LHCN-M2 (cell line): ENCODE results near the gene TSEN54. TPM values are rescaled to one million over a fixed set of nuclear protein-coding genes. Genes with fewer than 3 reads are reported as not detected.

Experiments used
- DNase-seq: peaks from one replicate; pipeline ENCODE4 v3.0.0-alpha.2; 2012; ENCODE audit warnings: low read depth
- total RNA-seq: library from RNA; depleted of rRNA; stranded (reverse); fragments of >200 nt; gene quantifications from 2 replicates; pipeline ENCODE4 v1.2.3, GENCODE V29; 2014

Gene TSEN54
- total RNA-seq, 1 experiment from 2014 or later = 22.8 TPM

- no peak for DNase-seq
These were observed 26.5 kb downstream of the TSEN54 start for GRCh38 chr17:75542728-75543336.

DNA sequence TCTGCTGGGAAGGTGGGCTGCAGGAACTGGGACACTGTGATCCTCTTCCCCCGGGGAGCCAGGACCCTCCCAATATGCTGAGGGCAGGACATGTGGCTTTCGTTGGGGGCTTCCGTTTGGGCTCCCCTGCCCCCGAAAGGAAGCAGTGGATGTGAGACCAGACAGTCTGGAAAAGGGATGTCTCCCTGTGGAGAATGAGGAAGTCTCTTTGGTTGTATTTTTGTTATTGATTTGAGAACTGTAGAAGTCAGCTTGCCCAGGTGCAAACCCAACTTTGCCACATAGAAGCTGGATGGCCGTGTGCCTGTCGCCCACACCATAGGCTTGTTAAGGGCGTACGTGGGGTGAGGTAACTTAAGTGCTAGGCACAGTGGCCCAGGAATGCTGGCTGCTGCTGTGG lies 27.9 kb downstream of the TSEN54 start:
- DNase-seq = no peak

DNA sequence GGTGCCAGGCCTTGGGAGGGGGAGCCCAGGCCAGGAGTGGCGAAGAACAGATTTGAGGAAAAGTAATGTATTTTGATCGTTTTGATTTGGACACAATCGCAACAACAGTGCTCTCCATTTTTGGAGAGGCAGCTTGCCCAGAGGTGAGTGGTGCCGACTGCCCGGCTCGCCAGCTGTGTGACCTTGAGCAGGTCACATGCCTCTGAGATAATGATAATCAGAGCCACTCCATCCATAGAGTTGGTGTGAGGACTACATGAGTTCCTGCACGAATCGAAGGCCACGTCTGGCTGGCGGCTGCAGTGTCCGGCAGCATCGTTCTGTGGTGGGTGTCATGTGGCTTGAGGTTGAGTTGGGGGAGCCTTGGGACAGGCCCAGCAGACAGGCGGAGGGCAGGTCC lies 29.9 kb downstream of the TSEN54 start:
- DNase-seq = no peak

GRCh38 chr17:75547091-75547490 lies 30.8 kb downstream of the TSEN54 start:
- DNase-seq = no peak

DNA sequence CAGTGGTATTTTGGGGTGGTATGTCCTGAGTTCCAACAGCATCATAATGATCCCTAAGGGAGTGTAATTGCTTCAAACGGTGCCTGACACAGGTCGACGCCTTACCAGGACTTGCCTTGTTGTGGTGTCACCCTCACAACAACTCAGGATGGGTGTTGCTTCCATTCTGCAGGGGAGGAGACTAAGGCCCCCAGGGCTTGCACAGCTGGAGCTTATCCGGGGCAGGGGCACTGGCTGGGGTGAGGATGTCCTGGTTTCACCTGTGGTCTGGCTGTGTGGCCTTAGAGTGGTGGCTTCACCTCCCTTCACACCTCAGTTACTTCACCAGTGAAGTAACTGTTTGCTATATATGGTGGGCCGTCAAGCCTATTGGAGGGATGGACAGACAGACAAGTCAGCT lies 32.5 kb downstream of the TSEN54 start:
- no peak for DNase-seq

DNA sequence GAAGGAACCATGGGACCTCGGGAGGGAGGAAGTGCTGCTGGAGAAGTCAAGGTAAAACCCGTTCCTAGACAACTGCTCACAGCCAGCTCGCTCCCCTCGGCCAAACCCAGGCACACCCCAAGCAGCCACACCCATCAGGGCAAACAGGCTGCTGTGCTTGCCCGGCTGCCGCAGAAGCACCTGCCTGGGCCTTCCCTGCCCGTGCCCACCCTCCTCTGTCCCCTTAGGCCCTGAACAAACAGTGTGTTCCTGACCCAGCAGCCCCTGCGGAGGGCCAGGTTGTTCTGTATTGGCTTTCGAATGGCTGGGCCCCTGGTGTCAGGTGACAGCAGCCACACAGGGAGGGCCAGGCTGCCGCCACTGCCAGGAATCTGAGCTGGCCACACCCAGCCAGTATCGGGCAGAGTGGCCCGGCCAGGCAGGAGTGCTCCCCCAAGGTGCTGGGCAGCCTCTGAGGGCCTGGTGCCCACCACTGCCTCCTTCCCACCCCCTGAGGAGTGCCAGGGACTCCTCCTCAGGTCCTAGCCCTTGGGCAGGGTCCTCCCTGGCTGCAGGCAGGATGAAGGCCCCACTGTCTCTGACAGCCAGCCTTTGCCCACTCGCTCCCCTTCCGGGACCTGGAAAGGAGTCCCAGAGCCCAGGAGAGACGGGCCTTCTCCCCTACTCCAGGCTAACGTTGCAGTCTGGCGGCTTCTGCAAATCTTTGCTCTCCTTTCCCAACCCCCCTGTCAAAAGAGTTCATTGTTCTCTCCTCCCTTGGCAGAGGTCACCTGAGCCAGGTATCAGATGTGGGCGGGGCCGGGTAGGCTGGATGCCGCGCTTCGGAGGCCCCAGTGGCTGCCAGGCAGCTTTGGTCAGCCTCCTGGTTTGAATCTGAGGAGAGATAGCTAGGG lies 33.2 kb downstream of the TSEN54 start:
- DNase-seq = no peak

- no peak for DNase-seq
These were observed 33.8 kb downstream of the TSEN54 start for GRCh38 chr17:75550139-75550465.

DNA sequence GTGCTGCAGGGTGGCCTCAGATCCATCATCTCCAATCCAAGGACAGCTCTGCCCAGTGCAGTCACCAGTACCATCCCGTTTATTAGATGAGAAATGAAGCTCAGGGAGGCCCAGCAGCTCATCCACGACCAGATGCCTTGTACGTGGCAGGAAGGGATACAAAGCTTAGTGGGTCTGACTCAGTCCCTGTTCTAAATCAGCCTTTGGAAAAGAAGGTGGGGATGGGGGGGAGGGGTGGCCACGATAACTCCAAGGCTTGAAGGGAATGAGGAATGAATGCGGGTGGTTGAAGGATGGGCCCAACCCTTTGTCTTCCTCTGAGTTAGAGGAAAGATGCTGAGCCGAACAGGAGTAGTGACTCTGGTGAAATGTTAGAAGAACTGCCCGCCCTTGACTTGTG lies 34.9 kb downstream of the TSEN54 start:
- no peak for DNase-seq

- DNase-seq = no peak
These were observed 36.3 kb downstream of the TSEN54 start for GRCh38 chr17:75552425-75553294.

GRCh38 chr17:75553295-75554110 lies 37.2 kb downstream of the TSEN54 start:
- no peak for DNase-seq

- DNase-seq = no peak
These were observed 39.4 kb downstream of the TSEN54 start for GRCh38 chr17:75555679-75556153.

DNA sequence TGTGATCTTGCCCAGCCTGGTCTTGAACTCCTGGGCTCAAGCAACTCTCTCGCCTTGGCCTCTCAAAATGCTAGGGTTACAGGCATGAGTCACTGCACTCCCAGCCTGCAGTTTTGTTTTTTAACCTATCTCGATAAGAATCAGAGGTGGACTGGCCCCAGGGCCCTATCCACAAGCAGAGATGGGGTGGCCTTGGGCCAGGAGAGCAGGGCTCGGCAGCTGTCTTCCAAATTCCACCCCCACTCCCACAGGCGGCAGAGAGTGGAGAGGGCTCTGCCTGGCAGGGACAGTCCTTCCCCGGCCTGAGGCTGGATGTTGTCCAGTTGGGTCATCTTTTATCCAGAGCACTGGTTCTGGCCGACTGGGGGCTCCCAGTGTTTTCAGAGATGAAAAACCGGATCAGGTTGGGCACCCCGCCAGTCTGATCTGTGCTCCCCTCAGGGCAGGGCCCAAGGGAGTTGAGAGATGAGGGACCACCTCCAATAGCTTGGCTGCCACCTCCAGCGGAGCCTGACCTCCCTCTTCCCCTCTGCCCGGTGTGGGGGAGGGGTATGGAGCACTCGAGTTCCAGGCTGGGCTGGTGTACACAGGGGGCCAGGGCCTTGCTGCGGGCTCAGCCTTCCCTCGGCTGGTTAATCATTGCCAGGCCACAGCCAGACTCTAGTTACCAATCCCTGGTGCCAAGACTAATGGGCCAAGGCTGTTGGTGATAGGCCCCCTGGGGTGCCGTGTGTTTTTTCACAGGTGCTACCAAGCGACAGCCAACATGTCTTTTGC lies 40.9 kb downstream of the TSEN54 start:
- DNase-seq = peak; percentile 45

- no peak for DNase-seq
These were observed 41.7 kb downstream of the TSEN54 start for GRCh38 chr17:75557852-75558665.

- no peak for DNase-seq
These were observed 42.6 kb downstream of the TSEN54 start for GRCh38 chr17:75558666-75559530.

- no peak for DNase-seq
These were observed 43.7 kb downstream of the TSEN54 start for GRCh38 chr17:75559958-75560533.

DNA sequence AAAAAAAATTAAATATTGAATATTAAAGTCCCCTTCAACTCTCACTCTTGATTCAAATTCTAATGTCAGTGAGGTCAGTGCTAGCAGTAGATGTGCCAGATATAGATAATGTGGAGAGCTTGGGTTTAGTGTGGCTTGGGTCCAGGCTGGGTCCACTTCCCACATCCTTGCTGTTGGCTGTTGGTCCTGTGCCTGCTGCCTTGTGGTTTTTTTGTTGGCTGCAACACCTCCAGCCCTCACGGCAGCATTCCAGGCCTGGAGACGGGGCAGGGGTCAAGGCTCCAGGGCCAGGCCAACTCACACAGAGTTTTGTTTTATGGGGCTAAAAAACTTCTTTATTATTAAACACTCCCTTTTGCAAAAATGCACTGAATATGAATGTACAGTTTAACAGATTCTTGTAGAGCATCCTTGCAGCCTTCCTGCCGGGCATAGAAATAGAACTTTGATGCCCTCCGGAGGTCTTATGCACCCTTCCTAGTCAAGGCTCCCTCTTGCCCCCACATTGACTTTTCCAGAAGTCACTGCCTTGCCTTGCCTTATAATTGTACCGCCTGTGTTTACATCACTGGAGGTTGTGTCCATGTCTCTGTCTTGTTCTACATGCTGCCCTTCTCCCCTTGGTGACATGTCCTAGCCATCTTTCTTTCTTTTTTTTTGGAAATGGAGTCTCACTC lies 45.7 kb downstream of the TSEN54 start:
- DNase-seq = no peak

- no peak for DNase-seq
These were observed 46.9 kb downstream of the TSEN54 start for GRCh38 chr17:75563063-75563758.
